ENCODE measurements around the gene GRB10. TPM values are rescaled to one million over a fixed set of nuclear protein-coding genes. Genes with fewer than 3 reads are reported as not detected.

GRB10 gene
- total and polyA plus RNA-seq, 2 of the 8 experiments (the other 6 are each of a cell fraction or from before 2014, with no cell fraction given): 35.7 to 97.0 TPM

DNA sequence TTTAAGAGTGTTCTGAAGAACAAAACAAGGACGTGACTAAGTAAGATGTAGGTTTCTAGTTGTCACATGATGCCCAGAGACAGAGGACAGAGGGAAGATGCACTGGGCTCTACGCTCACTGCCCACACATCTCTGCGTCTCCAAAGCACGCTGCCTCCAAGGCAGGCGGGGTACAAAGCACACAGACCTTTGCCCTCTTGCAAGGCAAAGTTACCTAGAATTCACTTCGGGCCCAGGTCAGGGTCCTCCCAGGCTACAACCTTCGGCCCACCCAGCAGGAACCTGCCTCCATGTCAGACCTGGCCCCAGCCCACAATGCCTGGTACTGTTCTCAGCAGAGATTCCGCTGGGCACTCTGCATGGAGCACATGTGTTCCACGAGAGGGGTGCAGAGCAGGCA, 26.5 kb downstream of the GRB10 start:
- H3K9me3 ChIP-seq (ENCODE audit: insufficient read depth in 2 of 2, low read depth in 1 of 2, low read length in 1 of 2): no peaks in the 10 kb centered on the region
- no peak for DNase-seq (ENCODE audit: low read depth in 1 of 2, low spot score in 2 of 2)
- H2BK12ac ChIP-seq (ENCODE audit: low read depth, low read length): no peak overlapping the region
- no peak overlapping the region for H4K8ac ChIP-seq (ENCODE audit: extremely low read depth, insufficient read depth, low read length)
- H2BK20ac ChIP-seq (ENCODE audit: low read length): no peak overlapping the region
- no peak for FAIRE-seq
- no peak overlapping the region for H3K4me2 ChIP-seq (ENCODE audit: insufficient read depth in 1 of 2, low read depth in 2 of 2, low read length in 2 of 2)
- H3K23ac ChIP-seq (ENCODE audit: insufficient read length): no peak overlapping the region
- no peaks in the 10 kb centered on the region for H3K27me3 ChIP-seq (replicated peaks in 1 of 4; ENCODE audit: control insufficient read depth in 3 of 4, extremely low read depth in 1 of 4, insufficient read depth in 3 of 4, low read length in 3 of 4)
- no peak overlapping the region for H3K56ac ChIP-seq (replicated peaks; ENCODE audit: insufficient read length, low read depth, low read length)
- no peak overlapping the region for H2AFZ ChIP-seq (ENCODE audit: low read length)
- H2BK15ac ChIP-seq (ENCODE audit: low read length): no peak overlapping the region
- peaks cover 28% of the 10 kb centered on the region for H3K79me1 ChIP-seq (ENCODE audit: low read depth, low read length)
- no peak overlapping the region for H3K4ac ChIP-seq (replicated peaks; ENCODE audit: insufficient read length, low read depth, low read length)
- H3K4me1 ChIP-seq (replicated peaks in 1 of 4; ENCODE audit: control insufficient read depth in 3 of 4, insufficient read depth in 4 of 4, low read length in 3 of 4): peaks cover 2 to 11% (median 3%) of the 10 kb centered on the region in 4 experiments; a peak in 6 of 7 replicates
- H3K36me3 ChIP-seq (ENCODE audit: control insufficient read depth in 2 of 4, insufficient read depth in 4 of 4, low read length in 3 of 4): peaks cover 0 to 7% (median 0%) of the 10 kb centered on the region in 4 experiments; a peak in 1 of 8 replicates
- 93% methylated on average over 9 of the region's 9 CpGs; no CpG with 5 or more reads in 1 of the 2 experiments for WGBS, 2 experiments (ENCODE audit: extremely low coverage in 1 of 2, insufficient coverage in 1 of 2, insufficient read length in 1 of 2, insufficient replicate concordance in 2 of 2, low coverage in 1 of 2, low lambda C conversion rate in 2 of 2, missing lambda C conversion rate in 1 of 2)
- H4K91ac ChIP-seq (replicated peaks; ENCODE audit: insufficient read length, low read length): no peak overlapping the region
- ChIA-PET POLR2A (ENCODE audit: partially characterized antibody) (interaction anchor here (1.3 kb wide), 1 partner anchor 14 kb away, joined by 3 read pairs; no protein-coding TSS in a partner anchor), CTCF (ENCODE audit: partially characterized antibody) (no interaction called here)
- TF ChIP-seq TEAD4 (IDR thresholded peaks at IDR 0.05; ENCODE audit: low read depth, low read length) (no peak), EP300 (IDR thresholded peaks at IDR 0.05; ENCODE audit: borderline replicate concordance in 1 of 2, low read depth in 2 of 2, low read length in 2 of 2) (no peak), CREB1 (IDR thresholded peaks at IDR 0.05) (no peak), RAD21 (IDR thresholded peaks at IDR 0.05 in 1 of 2, conservative IDR thresholded peaks at IDR 0.05 in 1 of 2; ENCODE audit: low read depth in 2 of 2, low read length in 2 of 2) (no peak), CBX8 (IDR thresholded peaks at IDR 0.05; ENCODE audit: borderline replicate concordance, low read depth, low read length) (no peak), BCL11A (IDR thresholded peaks at IDR 0.05; ENCODE audit: low read depth in 2 of 2, low read length in 2 of 2) (no peak), NRF1 (IDR thresholded peaks at IDR 0.05; ENCODE audit: low read depth, low read length) (no peak), JUND (IDR thresholded peaks at IDR 0.05; ENCODE audit: low read length) (no peak), POLR2A (IDR thresholded peaks at IDR 0.05; ENCODE audit: control extremely low read depth in 1 of 2, low read depth in 2 of 2, low read length in 2 of 2) (no peak), SP2 (IDR thresholded peaks at IDR 0.05; ENCODE audit: low read length) (no peak)
- H2BK5ac ChIP-seq (ENCODE audit: low read depth, low read length): no peak overlapping the region
- no peak overlapping the region for H2AK5ac ChIP-seq (ENCODE audit: low read depth, low read length)
- peaks cover 10 to 35% of the 10 kb centered on the region in 2 experiments for H4K20me1 ChIP-seq (replicated peaks in 1 of 2; ENCODE audit: control insufficient read depth in 1 of 2, insufficient read depth in 2 of 2, low read length in 2 of 2)
- no peak overlapping the region for H4K5ac ChIP-seq (ENCODE audit: insufficient read length, low read depth, low read length)
- H3K14ac ChIP-seq (ENCODE audit: insufficient read length): no peak overlapping the region
- no peak overlapping the region for H3K27ac ChIP-seq (ENCODE audit: low read depth, low read length)
- no peak overlapping the region for H3K18ac ChIP-seq (ENCODE audit: extremely low read depth, low read length)
- peaks cover 0 to 98% of the 10 kb centered on the region in 2 experiments; a peak in 3 of 4 replicates for H3K79me2 ChIP-seq (ENCODE audit: control insufficient read depth in 1 of 2, insufficient read depth in 2 of 2, low read length in 2 of 2)
- H3K9ac ChIP-seq (replicated peaks in 1 of 4; ENCODE audit: extremely low read depth in 1 of 4, low read depth in 3 of 4, low read length in 3 of 4): no peak overlapping the region
- H3K4me3 ChIP-seq (ENCODE audit: extremely low read depth in 1 of 4, insufficient read depth in 2 of 4, low read depth in 3 of 4, low read length in 4 of 4): no peak overlapping the region
- H2BK120ac ChIP-seq (replicated peaks; ENCODE audit: low read depth, low read length): no peak overlapping the region
- no peaks in the 10 kb centered on the region for H3K23me2 ChIP-seq (ENCODE audit: low read depth, low read length)

Measured in H1 (cell line).